ENCODE measurements around the gene PIK3CG.
"Not testable (repeated sequence)": the region's sequence is repeated elsewhere in the genome, so short reads cannot be mapped to it uniquely, and the experiment has no call there.

The PIK3CG gene

DNA sequence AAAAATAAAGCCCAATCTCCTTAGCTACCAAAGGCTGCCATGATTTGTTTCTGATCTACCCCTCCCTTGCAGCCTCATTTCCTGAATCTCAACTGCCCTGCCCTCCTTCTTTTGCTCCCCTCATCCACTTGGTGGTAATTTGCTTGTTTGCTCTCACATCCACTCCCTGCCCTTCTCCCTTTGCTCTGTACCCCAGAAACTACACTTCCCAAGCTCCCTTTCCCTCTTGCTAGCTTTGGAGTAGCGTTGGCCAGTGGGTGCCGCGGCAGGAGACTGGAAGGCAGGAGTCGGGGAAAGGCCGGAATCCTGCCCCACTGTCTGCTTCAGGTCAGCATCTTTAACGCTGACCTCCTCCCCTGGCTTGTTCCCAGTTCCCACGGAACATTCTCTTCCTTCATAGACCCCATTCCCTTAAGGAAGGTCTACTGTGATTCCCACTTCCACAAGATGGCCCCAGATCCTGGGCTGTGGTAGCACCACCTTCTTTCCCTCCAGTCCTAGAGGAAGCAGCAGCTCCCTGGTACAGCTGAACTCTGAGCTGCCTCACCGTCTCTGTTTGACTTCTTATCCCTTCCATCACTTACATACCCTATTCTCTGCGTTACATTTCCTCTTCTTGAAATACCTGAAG lies 79.1 kb downstream of the PIK3CG start:
- DNase-seq = no peak

- no peak for DNase-seq
These were observed 82.2 kb downstream of the PIK3CG start for GRCh38 chr7:106947244-106947728.

GRCh38 chr7:106952001-106952657 lies 87.0 kb downstream of the PIK3CG start:
- no peak for DNase-seq

DNA sequence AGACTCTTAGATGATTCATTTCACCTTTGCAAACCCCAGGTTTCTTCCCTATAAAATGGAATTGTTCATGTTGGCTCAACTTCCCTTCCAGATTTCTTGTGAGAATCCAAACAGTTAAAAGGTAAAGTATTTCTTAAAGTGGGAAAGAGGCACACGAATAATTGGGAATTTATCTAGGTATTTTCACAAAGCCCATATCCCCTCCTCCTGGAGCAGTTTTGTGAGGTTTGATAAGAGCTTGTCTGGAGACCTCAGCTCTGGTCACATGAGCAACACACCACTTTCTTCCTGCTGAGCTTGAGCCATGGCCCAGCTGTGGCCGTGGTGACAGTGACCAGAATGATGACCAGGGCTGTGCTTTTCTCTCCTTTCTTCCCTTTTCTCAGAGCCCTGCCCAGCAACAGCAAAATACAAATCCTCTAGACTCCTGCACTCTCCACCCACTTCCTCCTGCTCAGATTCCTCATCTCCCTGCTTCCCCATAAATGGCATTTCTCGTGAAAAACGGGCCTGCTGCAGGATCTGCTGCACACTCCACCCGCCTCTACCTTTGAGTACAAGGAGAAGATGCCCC lies 87.7 kb downstream of the PIK3CG start:
- no peak for DNase-seq

- no peak for DNase-seq
These were observed 89.8 kb downstream of the PIK3CG start for GRCh38 chr7:106954840-106955239.

- DNase-seq = not testable (repeated sequence)
These were observed 90.8 kb downstream of the PIK3CG start for GRCh38 chr7:106955857-106956256.

Data from cortex of kidney (tissue), 1 donor.